Keratinocyte (primary cell): ENCODE data around the gene MID1. TPM values are rescaled to one million over a fixed set of nuclear protein-coding genes. Genes with fewer than 3 reads are reported as not detected.

Source experiments
- DNase-seq: peaks from one replicate; pipeline ENCODE4 v3.0.0-alpha.2; 2011; ENCODE audit warnings: low read depth, missing footprints, low spot score
- FAIRE-seq: peaks from 2 replicates; lab custom pipeline; 2011; peaks lifted over from hg19 to GRCh38; lab: Jason Lieb, UNC
- H2AFZ ChIP-seq: 2 replicates; pipeline ENCODE4 v1.6.0; 2012; ENCODE audit warnings: low read length, control low read depth, inconsistent platforms; ENCODE audit not compliant: control insufficient read depth
- H3K27ac ChIP-seq: 2 replicates; pipeline ENCODE4 v1.5.1; 2011; ENCODE audit warnings: low read length; ENCODE audit not compliant: control insufficient read depth, insufficient read depth
- H3K27me3 ChIP-seq: 3 replicates; pipeline ENCODE4 v1.6.0; 2011; ENCODE audit warnings: low read length; ENCODE audit not compliant: control insufficient read depth, insufficient read depth; ENCODE audit errors: extremely low read depth
- H3K36me3 ChIP-seq, 2 experiments: 2 replicates in 1 of 2; 3 replicates in 1 of 2; pipeline ENCODE4 v1.5.1; 2011; ENCODE audit warnings: low read length in 2 of 2, mild to moderate bottlenecking in 1 of 2; ENCODE audit not compliant: control insufficient read depth in 2 of 2, insufficient read depth in 2 of 2; ENCODE audit errors: extremely low read depth in 1 of 2
- H3K4me1 ChIP-seq: 3 replicates; pipeline ENCODE4 v1.5.1; 2011; ENCODE audit warnings: low read length; ENCODE audit not compliant: control insufficient read depth, insufficient read depth; ENCODE audit errors: extremely low read depth
- H3K4me2 ChIP-seq: 3 replicates; pipeline ENCODE4 v1.6.0; 2011; ENCODE audit warnings: low read depth, low read length; ENCODE audit not compliant: control insufficient read depth, insufficient read depth; ENCODE audit errors: extremely low read depth
- H3K4me3 ChIP-seq, 3 experiments: fragments of 200-600 bp in 1 of 3; sonication (generic) in 1 of 3; 2 replicates in 2 of 3; 3 replicates in 1 of 3; pipeline ENCODE4 v1.5.1; 2011 to 2016; ENCODE audit warnings: low read length in 3 of 3, mild to moderate bottlenecking in 3 of 3, control low read depth in 2 of 3, inconsistent platforms in 1 of 3, low read depth in 1 of 3, mixed read lengths in 1 of 3, mixed run types in 1 of 3, moderate library complexity in 1 of 3; ENCODE audit not compliant: control insufficient read depth in 2 of 3, insufficient read depth in 2 of 3; ENCODE audit errors: extremely low read depth in 1 of 3
- H3K79me2 ChIP-seq: 2 replicates; pipeline ENCODE4 v1.6.0; 2012; ENCODE audit warnings: low read length; ENCODE audit not compliant: control insufficient read depth, insufficient read depth
- H3K9ac ChIP-seq: 3 replicates; pipeline ENCODE4 v1.6.0; 2011; ENCODE audit warnings: low read length; ENCODE audit not compliant: control insufficient read depth, insufficient read depth; ENCODE audit errors: extremely low read depth
- H3K9me1 ChIP-seq: 3 replicates; pipeline ENCODE4 v1.6.0; 2011; ENCODE audit warnings: low read length; ENCODE audit not compliant: control insufficient read depth, insufficient read depth; ENCODE audit errors: extremely low read depth
- H3K9me3 ChIP-seq: 2 replicates; pipeline ENCODE4 v1.5.1; 2012; ENCODE audit warnings: low read depth, low read length; ENCODE audit not compliant: control insufficient read depth
- H4K20me1 ChIP-seq: 3 replicates; pipeline ENCODE4 v1.6.0; 2011; ENCODE audit warnings: low read length; ENCODE audit not compliant: control insufficient read depth, insufficient read depth; ENCODE audit errors: extremely low read depth
- CTCF ChIP-seq, 3 experiments: IDR thresholded peaks in 1 of 3; conservative IDR thresholded peaks in 1 of 3; optimal IDR thresholded peaks in 1 of 3; 2 replicates in 2 of 3; 3 replicates in 1 of 3; pipeline versions ENCODE3 to v1.5.1; 2011; ENCODE audit warnings: low read length in 3 of 3, mild to moderate bottlenecking in 3 of 3, moderate library complexity in 2 of 3, control low read depth in 1 of 3, inconsistent platforms in 1 of 3; ENCODE audit not compliant: insufficient read depth in 2 of 3; ENCODE audit errors: extremely low read depth in 1 of 3
- EZH2 ChIP-seq: IDR thresholded peaks from one replicate; pipeline ENCODE4 v1.6.1; 2012; ENCODE audit warnings: inconsistent platforms, mild to moderate bottlenecking, low read length, moderate library complexity
- dilution Hi-C: fragments of 300-500 bp; cut with MboI; formaldehyde crosslinking; loops from one replicate; pipeline ENCODE4 v1.7.0; 2020; ENCODE audit warnings: low sequenced_read_pairs; ENCODE audit not compliant: extremely low pct_ligation_motif_present
- polyA plus RNA-seq, 5 experiments: library from polyadenylated mRNA; depleted of rRNA in 3 of 5; stranded (reverse) in 3 of 5; stranded (forward) in 1 of 5; unstranded in 1 of 5; fragments of >200 nt; gene quantifications; 1 replicate in 1 of 5; 2 replicates in 3 of 5; 3 replicates in 1 of 5; pipeline versions ENCODE4 v1.2.1 to v1.2.3, GENCODE V29; 2011 to 2012; ENCODE audit warnings: missing spikeins in 2 of 5, low read depth in 1 of 5, low replicate concordance in 1 of 5

The MID1 gene
- polyA plus RNA-seq, 1 donor (not counting 4 experiments of a cell fraction or from before 2014, with no cell fraction given), result 9.2 TPM

DNA sequence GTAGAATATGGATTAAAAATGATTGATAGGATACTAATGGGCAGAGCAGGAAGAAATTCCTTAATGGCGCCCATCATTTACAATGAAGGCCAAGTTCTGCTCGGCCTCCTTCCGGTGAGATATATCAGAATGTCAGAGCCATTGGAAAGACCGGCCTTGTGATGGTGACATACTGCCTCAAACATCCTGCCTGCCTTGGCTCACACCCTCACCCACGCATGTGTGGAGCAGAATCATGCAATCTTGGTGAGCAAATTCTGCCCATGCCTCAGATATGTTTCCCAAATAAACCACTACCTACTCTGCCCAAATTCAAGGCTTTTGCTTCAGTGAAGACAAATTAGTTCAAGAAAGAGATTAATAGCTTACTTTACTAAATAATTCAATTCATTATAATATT, 163.3 kb downstream of the MID1 start:
- Histone ChIP-seq H3K36me3 (peaks cover 0 to 5% of the 10 kb centered on the region in 2 experiments), H4K20me1 (no peaks in the 10 kb centered on the region), H3K9me1 (no peaks in the 10 kb centered on the region), H2AFZ (no peak overlapping the region), H3K9ac (no peak overlapping the region), H3K9me3 (no peaks in the 10 kb centered on the region), H3K4me1 (no peaks in the 10 kb centered on the region), H3K79me2 (no peaks in the 10 kb centered on the region), H3K4me2 (no peak overlapping the region), H3K4me3 (no peak overlapping the region), H3K27ac (no peak overlapping the region), H3K27me3 (no peaks in the 10 kb centered on the region)
- no peak for DNase-seq
- FAIRE-seq, result no peak
- dilution Hi-C loops, result no loop called here
- TF ChIP-seq CTCF (optimal IDR thresholded peaks at IDR 0.05 in 1 of 3, IDR thresholded peaks at IDR 0.05 in 1 of 3, conservative IDR thresholded peaks at IDR 0.05 in 1 of 3; ENCODE audit: extremely low read depth in 1 of 3, insufficient read depth in 2 of 3, low read length in 3 of 3) (no peak), EZH2 (no peak)

GRCh38 chrX:10453945-10454344, 166.4 kb downstream of the MID1 start:
- Histone ChIP-seq H3K4me2 (no peak overlapping the region), H3K27ac (no peak overlapping the region), H3K27me3 (no peaks in the 10 kb centered on the region), H3K9me1 (no peaks in the 10 kb centered on the region), H3K4me3 (no peak overlapping the region), H3K4me1 (peaks cover 16% of the 10 kb centered on the region), H3K9me3 (no peaks in the 10 kb centered on the region), H3K36me3 (peaks cover 0 to 5% of the 10 kb centered on the region in 2 experiments), H3K79me2 (no peaks in the 10 kb centered on the region), H2AFZ (no peak overlapping the region), H4K20me1 (no peaks in the 10 kb centered on the region), H3K9ac (no peak overlapping the region)
- dilution Hi-C loops, result no loop called here
- TF ChIP-seq EZH2 (no peak), CTCF (optimal IDR thresholded peaks at IDR 0.05 in 1 of 3, IDR thresholded peaks at IDR 0.05 in 1 of 3, conservative IDR thresholded peaks at IDR 0.05 in 1 of 3; ENCODE audit: extremely low read depth in 1 of 3, insufficient read depth in 2 of 3, low read length in 3 of 3) (no peak)
- no peak for DNase-seq
- no peak for FAIRE-seq
